PC-9 (cell line): ENCODE data around the gene EIF2S2. TPM values are rescaled to one million over a fixed set of nuclear protein-coding genes. Genes with fewer than 3 reads are reported as not detected.

Experiments
- BruUV-seq: library from RNA; stranded (reverse); fragments of 400-500 nt; replicated peaks from 2 replicates; lab custom pipeline; 2021; lab: Mats Ljungman, UMichigan
- CTCF ChIA-PET: fragments of 300-600 bp; sonication (Branson Sonifier 250); formaldehyde crosslinking; loops from one replicate; lab custom pipeline; 2022; ENCODE audit warnings: antibody characterized with exemption; lab: Charles Lee
- POLR2A ChIA-PET: fragments of 300-600 bp; sonication (Branson Sonifier 250); formaldehyde crosslinking; loops from one replicate; lab custom pipeline; 2022; ENCODE audit warnings: antibody characterized with exemption; ENCODE audit not compliant: unreplicated experiment; lab: Charles Lee
- DNase-seq, 2 experiments: peaks; one replicate each; pipeline versions ENCODE4 v3.0.0 to v3.0.0-alpha.2; 2015 to 2022; ENCODE audit warnings: mixed read lengths in 1 of 2
- H2AFZ ChIP-seq: fragments of 200-600 bp; sonication (generic); 2 replicates; pipeline ENCODE4 v1.8.1; 2017; ENCODE audit warnings: antibody characterized with exemption
- H3F3A ChIP-seq: fragments of 200-600 bp; sonication (generic); 2 replicates; pipeline ENCODE4 v1.8.1; 2017; ENCODE audit warnings: antibody characterized with exemption, mild to moderate bottlenecking, low read depth; ENCODE audit not compliant: insufficient read depth
- H3K27ac ChIP-seq: fragments of 200-600 bp; sonication (generic); 2 replicates; pipeline ENCODE4 v1.6.1; 2016; ENCODE audit warnings: mixed run types
- H3K27me3 ChIP-seq: fragments of 200-600 bp; sonication (generic); 2 replicates; pipeline ENCODE4 v1.6.1; 2016; ENCODE audit warnings: low read depth, mixed run types; ENCODE audit not compliant: insufficient read depth
- H3K36me3 ChIP-seq: fragments of 200-600 bp; sonication (generic); 2 replicates; pipeline ENCODE4 v1.6.1; 2016; ENCODE audit warnings: low read depth, mixed run types
- H3K4me1 ChIP-seq: fragments of 200-600 bp; sonication (generic); replicated peaks from 2 replicates; pipeline ENCODE4 v1.6.1; 2016; ENCODE audit warnings: mixed run types; ENCODE audit not compliant: insufficient read depth
- H3K4me2 ChIP-seq: fragments of 200-600 bp; sonication (generic); 2 replicates; pipeline ENCODE4 v1.6.1; 2017; ENCODE audit warnings: mixed run types
- H3K4me3 ChIP-seq: fragments of 200-600 bp; sonication (generic); 2 replicates; pipeline ENCODE4 v1.6.1; 2016; ENCODE audit warnings: mixed run types
- H3K79me2 ChIP-seq: fragments of 200-600 bp; sonication (generic); 2 replicates; pipeline ENCODE4 v1.6.1; 2017; ENCODE audit warnings: low read depth, mixed run types
- H3K9me2 ChIP-seq: fragments of 200-600 bp; sonication (generic); 2 replicates; pipeline ENCODE4 v1.8.1; 2017; ENCODE audit warnings: mild to moderate bottlenecking; ENCODE audit not compliant: insufficient read depth
- H3K9me3 ChIP-seq: fragments of 200-600 bp; sonication (generic); 2 replicates; pipeline ENCODE4 v1.8.1; 2016; ENCODE audit warnings: low read depth; ENCODE audit not compliant: insufficient read depth
- H4K20me1 ChIP-seq: fragments of 200-600 bp; sonication (generic); 2 replicates; pipeline ENCODE4 v1.8.1; 2017; ENCODE audit not compliant: insufficient read depth
- CTCF ChIP-seq: fragments of 200-600 bp; sonication (generic); conservative IDR thresholded peaks from 2 replicates; pipeline ENCODE4 v1.6.1; 2017; ENCODE audit warnings: mixed run types, antibody characterized with exemption, mild to moderate bottlenecking, moderate library complexity
- EZH2 ChIP-seq: fragments of 200-600 bp; sonication (generic); IDR thresholded peaks from 2 replicates; pipeline ENCODE4 v1.8.0; 2017; ENCODE audit warnings: antibody characterized with exemption, low read depth
- intact Hi-C: fragments of 100-400 bp; cut with micrococcal nuclease; formaldehyde crosslinking; loops from one replicate; pipeline ENCODE4 v1.10.0; 2022; ENCODE audit not compliant: unreplicated experiment
- total RNA-seq: library from RNA; stranded (reverse); gene quantifications from 2 replicates; pipeline ENCODE4 v1.2.3, GENCODE V29; 2021

EIF2S2 gene
- total RNA-seq, 1 experiment from 2014 or later = 162 TPM

GRCh38 chr20:34070079-34070439 is 42.0 kb downstream of the EIF2S2 start:
- peaks cover 25% of the 10 kb centered on the region for H4K20me1 ChIP-seq
- no TSS peak for BruUV-seq
- intact Hi-C loops = loop anchor here (2.0 to 5.0 kb wide), 2 partner anchors 207 to 613 kb away; no protein-coding TSS in a partner anchor
- ChIA-PET CTCF (interaction anchor here (0.6 to 0.8 kb wide), 3 partner anchors 58 to 508 kb away, joined by 3 to 4 read pairs (median 3); partner anchors contain the start of gene ZNF341), POLR2A (interaction anchor here (0.6 kb wide), 1 partner anchor 202 kb away, joined by 6 read pairs; no protein-coding TSS in a partner anchor)
- no peak overlapping the region for H2AFZ ChIP-seq
- no peak overlapping the region for H3K4me2 ChIP-seq
- H3K4me3 ChIP-seq = no peak overlapping the region
- no peaks in the 10 kb centered on the region for H3K9me3 ChIP-seq
- peaks cover 30% of the 10 kb centered on the region; the same call in 1 of the 2 replicates for H3K79me2 ChIP-seq
- no peak overlapping the region for H3K27ac ChIP-seq
- DNase-seq = no peak
- H3K4me1 ChIP-seq = peaks cover 13% of the 10 kb centered on the region; the same call in 1 of the 2 replicates
- H3F3A ChIP-seq = peaks cover 19% of the 10 kb centered on the region
- TF ChIP-seq CTCF = peak; percentile 20; the same call in 1 of the 2 replicates
- no peak for TF ChIP-seq EZH2
- no peaks in the 10 kb centered on the region for H3K36me3 ChIP-seq
- H3K27me3 ChIP-seq = no peaks in the 10 kb centered on the region
- H3K9me2 ChIP-seq = no peaks in the 10 kb centered on the region

- H4K20me1 ChIP-seq = peaks cover 30% of the 10 kb centered on the region
- CTCF ChIA-PET = interaction anchor here (0.6 to 1.1 kb wide), 4 partner anchors 43 to 337 kb away, joined by 3 to 7 read pairs (median 4); partner anchors contain the start of gene ZNF341
- intact Hi-C loops = loop anchor here (1.0 to 10.0 kb wide), 8 partner anchors 75 to 668 kb away; partner anchors contain the start of genes ACTL10, CDK5RAP1, CHMP4B and ZNF341
- H3K4me2 ChIP-seq = no peak overlapping the region
- POLR2A ChIA-PET = interaction anchor here (0.6 to 0.9 kb wide), 2 partner anchors 80 to 201 kb away, joined by 4 to 6 read pairs; no protein-coding TSS in a partner anchor
- no peaks in the 10 kb centered on the region for H3K9me3 ChIP-seq
- H3K4me1 ChIP-seq = peaks cover 13% of the 10 kb centered on the region; the same call in 1 of the 2 replicates
- no peaks in the 10 kb centered on the region for H3K27me3 ChIP-seq
- no peaks in the 10 kb centered on the region for H3K9me2 ChIP-seq
- BruUV-seq = no TSS peak
- no peak overlapping the region for H3K4me3 ChIP-seq
- peaks cover 20% of the 10 kb centered on the region for H3F3A ChIP-seq
- H3K79me2 ChIP-seq = peaks cover 30% of the 10 kb centered on the region; the same call in 1 of the 2 replicates
- peak; percentile 70 to 75 for DNase-seq
- H2AFZ ChIP-seq = no peak overlapping the region
- TF ChIP-seq CTCF (peak; percentile 89), EZH2 (no peak)
- no peaks in the 10 kb centered on the region for H3K36me3 ChIP-seq
- 0 out of 2 replicates have a peak overlapping the region, but pooled peaks have one; percentile 33 for H3K27ac ChIP-seq
Observed at GRCh38 chr20:34069341-34070078, 42.5 kb downstream of the EIF2S2 start.

- H3K9me2 ChIP-seq = no peaks in the 10 kb centered on the region
- peaks cover 4% of the 10 kb centered on the region; the same call in 1 of the 2 replicates for H3K36me3 ChIP-seq
- intact Hi-C loops = loop anchor here (2.0 to 10.0 kb wide), 5 partner anchors 73 to 401 kb away; partner anchors contain the start of genes ACTL10, CHMP4B and ZNF341
- H3K4me3 ChIP-seq = no peak overlapping the region
- peaks cover 13% of the 10 kb centered on the region; the same call in 1 of the 2 replicates for H3K4me1 ChIP-seq
- H3K4me2 ChIP-seq = no peak overlapping the region
- no peaks in the 10 kb centered on the region for H3K9me3 ChIP-seq
- no peak overlapping the region for H2AFZ ChIP-seq
- peaks cover 24% of the 10 kb centered on the region; the same call in 1 of the 2 replicates for H3K79me2 ChIP-seq
- no peaks in the 10 kb centered on the region for H3K27me3 ChIP-seq
- peaks cover 22% of the 10 kb centered on the region for H4K20me1 ChIP-seq
- POLR2A ChIA-PET = interaction anchor here (0.5 to 0.7 kb wide), 3 partner anchors 15 to 404 kb away, joined by 3 to 7 read pairs (median 5); no protein-coding TSS in a partner anchor
- no peak for DNase-seq
- CTCF ChIA-PET = no interaction called here
- peaks cover 20% of the 10 kb centered on the region for H3F3A ChIP-seq
- BruUV-seq = no TSS peak
- H3K27ac ChIP-seq = no peak overlapping the region
- TF ChIP-seq EZH2 (no peak), CTCF (no peak)
Observed at GRCh38 chr20:34068001-34068400, 44.0 kb downstream of the EIF2S2 start.
